EH (cell line): ENCODE results near the gene STRA6.

Experiments
- DNase-seq: peaks from one replicate; pipeline ENCODE4 v3.0.0-alpha.2; 2015; ENCODE audit warnings: low read depth

The STRA6 gene, protein sequence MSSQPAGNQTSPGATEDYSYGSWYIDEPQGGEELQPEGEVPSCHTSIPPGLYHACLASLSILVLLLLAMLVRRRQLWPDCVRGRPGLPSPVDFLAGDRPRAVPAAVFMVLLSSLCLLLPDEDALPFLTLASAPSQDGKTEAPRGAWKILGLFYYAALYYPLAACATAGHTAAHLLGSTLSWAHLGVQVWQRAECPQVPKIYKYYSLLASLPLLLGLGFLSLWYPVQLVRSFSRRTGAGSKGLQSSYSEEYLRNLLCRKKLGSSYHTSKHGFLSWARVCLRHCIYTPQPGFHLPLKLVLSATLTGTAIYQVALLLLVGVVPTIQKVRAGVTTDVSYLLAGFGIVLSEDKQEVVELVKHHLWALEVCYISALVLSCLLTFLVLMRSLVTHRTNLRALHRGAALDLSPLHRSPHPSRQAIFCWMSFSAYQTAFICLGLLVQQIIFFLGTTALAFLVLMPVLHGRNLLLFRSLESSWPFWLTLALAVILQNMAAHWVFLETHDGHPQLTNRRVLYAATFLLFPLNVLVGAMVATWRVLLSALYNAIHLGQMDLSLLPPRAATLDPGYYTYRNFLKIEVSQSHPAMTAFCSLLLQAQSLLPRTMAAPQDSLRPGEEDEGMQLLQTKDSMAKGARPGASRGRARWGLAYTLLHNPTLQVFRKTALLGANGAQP

DNA sequence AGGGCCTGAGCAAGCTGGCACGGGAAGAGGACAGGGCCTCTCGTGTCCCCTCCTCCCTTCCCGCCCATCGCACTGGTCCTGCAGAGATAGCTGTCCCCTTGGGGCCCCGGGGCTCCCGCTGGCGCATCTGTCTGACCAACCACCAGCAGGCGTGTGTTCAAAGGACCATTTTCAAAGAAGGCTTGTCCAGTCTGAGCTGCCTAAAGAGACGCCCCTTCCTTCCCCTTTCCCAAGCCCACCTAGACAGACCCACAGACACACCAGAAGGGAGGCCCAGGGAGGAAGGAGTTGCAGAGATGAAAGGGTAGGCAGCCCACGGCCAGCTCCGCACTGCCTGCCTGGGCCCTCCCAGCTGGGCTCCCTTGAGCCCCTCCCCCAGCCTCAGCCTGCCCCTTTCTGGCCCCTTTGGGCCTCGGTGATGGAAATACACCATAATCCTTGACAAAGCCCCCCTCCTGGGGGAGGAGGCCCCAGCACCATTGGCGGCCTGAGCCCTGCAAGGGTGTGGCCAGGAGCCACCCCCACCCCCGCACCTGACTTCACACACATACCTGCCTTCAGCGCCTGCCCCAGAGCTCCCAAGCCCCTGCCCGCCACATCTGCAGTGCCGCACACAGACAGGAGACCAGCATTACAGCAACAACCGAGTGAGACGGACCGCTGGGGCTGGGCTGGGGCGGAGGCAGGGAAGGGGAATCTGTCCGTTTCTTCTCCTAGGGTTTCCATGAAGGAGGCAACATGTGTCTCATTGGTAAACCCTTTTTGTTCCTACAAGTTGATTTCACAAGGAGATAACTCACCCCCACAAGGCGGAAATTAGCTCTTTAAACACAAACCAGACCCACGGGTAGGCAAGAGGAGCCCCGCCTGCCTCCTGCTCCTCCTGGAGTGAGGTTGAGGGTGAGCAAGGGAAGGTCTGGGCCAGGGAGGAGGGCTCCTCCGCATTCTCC lies at the start of gene STRA6:
TSS of gene STRA6 (minus strand) at position 336 of the 950 bp plus-strand sequence. CDS start 520 bp downstream, outside the sequence.
- peak; percentile 79 for DNase-seq

DNA sequence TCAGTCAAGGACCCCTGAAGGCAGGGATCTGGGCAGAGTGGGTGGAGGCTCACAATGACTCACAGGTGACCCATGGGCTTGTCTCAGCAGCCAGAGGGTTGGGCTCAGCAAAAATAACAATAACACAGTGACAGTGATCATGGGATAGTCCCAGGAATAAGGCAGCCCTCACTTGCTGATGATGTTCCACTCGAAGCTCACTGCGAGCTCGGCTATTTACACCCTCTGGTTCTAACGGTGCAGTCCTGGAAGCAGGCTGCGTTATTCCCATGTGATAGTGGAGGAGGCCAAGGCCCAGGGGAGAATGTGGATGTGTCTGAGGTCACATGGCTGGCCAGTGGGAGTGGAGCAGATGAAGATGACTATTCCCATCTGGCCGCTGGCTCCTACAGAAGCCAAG lies 49.7 kb upstream of the STRA6 start:
- peak; percentile 58 for DNase-seq

DNA sequence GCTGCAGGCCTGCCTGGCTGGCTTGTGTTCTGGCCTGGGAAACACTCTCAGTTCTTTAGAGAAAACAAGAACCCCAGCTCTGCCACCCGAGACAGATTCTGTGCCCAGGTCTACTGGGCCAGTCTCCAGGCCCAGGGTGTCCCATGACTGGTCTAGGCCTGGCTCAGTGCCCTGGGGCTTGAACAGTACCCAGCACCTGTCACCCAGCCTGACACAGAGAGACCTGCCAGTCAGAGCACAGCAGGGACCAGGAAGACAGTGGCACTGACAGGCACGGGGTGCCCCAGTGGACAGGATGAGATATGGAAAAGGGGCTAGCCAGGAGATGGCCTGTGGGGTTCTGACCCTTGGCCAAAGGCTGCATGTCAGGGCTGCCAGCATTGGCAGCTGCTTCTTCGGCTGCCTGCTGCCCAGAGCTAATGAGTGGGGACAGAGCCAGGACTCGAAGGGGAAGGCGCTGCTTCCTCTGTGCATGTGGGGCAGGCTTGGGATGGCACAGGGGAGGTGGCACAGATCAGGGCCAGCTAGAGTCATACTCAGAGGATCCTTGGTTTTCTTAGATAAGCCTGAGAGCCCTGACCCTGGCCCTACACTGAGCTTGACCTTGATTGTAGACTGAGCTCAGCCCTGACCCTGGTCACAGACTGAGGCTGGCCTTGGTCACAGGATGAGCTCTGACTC lies 48.7 kb upstream of the STRA6 start:
- DNase-seq = no peak

DNA sequence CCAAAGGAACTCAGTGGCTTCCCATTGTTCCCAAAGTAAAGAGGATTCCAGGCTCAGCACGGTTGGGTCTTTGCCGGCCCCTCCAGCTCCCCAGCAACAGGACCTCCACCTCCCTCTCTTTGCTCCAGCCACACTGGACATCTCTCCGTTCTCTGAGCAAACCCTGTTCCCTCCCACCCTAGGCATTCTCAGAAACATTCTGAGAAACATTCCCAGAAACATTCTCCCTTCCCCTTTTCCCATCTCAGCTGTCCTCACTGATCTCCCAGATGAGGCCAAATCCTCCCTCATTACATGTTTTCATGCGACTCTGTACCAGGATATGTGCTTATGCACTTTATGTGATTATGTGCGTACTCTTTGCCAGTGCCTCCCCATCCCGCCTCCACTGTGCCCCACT lies 47.7 kb upstream of the STRA6 start:
- no peak for DNase-seq

DNA sequence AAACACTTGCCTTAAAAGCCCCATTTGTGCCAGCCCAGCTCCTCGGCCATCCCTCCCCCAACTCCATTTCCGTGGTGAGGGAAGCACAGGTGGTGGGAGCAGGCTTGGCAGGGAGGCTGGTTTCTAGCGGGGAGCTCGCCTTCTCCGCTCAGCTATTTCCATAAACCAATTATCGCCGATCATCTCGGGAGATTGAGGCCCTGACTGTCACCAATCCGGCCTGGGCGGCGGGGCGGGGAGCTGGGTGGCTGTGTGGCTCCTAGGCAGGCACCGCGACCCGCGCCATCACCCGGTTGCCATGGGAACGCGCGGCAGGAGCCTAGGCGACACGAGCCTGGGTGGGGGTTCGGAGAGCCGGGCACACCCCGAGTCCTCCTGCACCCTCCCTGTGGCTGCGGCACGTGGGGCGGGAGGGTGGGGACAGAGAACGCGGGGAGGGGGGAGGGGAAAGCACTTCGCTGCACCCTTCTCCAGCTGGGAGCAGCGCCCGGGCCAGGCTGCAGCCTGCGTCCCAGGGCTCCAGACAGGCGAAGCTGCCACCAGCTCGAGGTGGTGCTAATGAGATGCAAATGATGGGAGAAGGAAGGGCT lies 42.9 kb upstream of the STRA6 start:
- no peak for DNase-seq

DNA sequence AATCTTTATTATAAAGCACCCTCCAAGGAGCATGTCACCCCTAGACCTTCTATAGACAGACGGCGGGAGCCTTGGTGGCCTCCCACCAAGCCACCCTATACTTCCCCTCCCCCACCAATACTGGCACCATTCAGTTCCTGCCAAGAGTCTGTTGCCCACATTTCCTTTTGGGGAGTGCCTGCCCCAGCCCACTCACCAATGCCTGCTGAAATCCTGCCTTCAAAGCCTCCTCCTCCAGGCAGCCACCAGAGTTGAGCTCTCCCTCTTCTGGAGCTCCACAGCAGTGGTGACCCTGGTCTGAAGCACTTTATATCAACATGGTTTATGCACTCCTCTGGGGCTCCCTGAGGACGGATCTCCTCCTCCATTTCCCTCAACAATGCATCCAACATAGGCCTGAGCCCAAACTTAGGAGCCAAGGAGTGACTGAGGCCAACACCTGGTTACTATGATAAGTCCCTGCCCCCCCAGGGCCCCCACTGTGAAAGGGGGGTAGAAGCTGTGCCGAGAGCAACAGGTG lies 42.3 kb upstream of the STRA6 start:
- DNase-seq = no peak

DNA sequence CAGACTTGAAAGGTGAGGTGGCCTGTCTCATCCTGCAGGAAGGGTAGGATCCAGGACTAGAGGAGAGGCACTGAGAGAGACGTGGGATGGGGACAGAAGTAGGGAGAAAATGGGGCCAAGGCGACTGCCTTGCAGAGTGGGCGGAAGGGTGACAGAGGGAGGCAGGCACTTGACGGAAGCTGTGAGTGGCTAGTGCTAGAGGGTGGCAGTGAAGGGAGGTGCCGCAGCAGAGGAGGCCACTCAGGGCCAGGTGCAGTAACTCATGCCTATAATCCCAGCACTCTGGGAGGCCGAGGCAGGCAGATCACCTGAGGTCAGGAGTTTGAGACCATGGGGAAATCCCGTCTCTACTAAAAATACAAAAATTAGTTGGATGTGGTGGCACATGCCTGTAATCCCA lies 40.8 kb upstream of the STRA6 start:
- DNase-seq = no peak

DNA sequence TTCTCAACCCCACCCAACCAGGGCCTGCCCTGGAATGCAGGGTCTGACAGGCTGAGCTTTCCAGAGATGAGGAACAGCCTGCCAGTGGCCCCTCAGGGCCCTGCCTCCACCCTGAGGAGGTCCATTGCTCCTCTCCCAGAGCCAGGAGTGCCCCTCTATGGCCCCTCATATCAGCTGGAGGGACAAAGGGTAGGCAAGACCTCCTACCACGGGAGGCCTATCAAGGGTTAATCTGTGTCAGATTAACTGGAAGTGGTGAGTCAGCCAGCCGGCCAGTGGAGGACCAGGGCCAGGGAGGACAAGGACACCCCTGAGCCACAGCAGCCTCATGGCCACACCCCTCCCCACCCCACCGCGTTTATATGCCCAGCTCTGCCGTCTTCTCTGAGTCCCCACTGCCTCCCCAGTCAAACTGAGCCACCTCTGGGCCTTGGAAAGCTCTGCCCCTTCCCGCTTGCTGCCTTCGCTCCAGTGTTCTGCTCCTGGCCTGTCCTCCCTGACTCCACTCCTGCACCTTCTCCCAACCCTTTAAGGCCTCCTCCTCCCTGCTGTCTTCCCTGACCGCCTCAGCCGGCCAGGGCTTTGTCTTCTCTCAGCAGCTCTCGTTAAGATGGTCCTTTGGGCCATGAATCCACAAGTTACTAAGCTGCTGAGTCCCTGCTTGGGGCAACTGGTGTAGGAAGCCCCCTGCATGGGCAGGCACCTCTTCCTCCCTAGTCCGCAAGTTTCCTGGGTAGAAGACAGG lies 40.0 kb upstream of the STRA6 start:
- peak; percentile 74 for DNase-seq

DNA sequence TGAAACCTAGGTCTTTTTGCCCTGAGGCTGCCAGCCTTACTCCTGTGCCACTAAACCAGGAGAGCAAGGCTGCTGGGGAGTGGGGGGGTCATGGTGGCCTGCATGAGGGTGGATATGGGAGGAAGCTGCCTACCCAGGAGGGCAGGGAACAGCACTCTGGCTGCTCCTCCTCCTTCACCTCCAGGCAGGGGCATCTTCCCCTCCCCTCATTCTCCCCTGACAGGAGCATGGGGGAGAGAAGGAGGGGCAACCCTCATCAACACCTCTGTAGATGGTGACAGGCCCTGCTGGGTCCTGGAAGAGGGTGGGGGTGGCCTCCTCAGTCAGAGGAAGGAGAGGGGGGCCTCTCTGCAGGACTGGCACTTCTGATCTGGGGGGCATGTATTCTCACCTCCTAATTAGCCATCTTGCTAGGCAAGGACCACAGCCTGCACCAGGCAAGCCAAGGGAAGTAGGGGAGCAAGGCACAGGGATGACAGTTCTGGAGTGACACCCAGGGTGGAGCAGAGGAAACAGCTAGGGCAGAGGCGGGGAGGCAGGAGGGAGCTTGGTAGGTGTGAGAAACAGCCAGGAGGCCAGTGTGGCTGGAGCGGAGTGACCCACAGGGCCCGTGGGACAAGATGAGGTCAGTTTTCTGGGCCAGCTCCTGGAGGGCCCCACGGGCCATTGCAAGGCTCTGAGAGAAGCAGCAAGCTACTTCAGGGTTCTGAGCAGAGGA lies 38.5 kb upstream of the STRA6 start:
- DNase-seq = no peak

DNA sequence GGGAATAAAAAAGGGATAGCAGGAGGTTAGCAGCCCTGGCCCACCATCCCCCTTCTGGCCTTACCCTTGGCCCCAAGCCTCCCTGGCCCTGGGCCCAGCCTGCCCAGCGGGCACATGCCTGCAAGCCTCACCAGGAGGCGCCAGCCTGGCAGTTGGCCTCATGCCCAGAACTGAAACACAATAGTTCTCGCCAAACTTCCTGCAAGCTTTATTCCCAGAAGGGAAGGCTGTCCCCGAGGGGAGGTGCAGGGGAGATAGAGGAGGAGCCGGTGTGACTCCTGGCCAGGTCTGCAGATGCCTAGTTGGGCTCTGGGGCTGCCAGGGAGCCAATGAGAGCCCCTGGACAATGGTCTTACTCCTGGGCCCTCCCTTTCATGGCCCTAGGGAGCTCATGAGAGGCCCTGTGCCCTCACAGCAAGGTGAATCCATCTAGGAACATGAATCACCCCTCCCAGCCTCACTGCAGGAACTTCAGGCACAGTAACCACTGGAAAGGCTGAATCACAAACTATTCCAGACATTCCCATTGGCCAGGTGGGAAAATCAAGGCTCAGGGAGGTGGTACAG lies 37.5 kb upstream of the STRA6 start:
- peak; percentile 82 for DNase-seq

DNA sequence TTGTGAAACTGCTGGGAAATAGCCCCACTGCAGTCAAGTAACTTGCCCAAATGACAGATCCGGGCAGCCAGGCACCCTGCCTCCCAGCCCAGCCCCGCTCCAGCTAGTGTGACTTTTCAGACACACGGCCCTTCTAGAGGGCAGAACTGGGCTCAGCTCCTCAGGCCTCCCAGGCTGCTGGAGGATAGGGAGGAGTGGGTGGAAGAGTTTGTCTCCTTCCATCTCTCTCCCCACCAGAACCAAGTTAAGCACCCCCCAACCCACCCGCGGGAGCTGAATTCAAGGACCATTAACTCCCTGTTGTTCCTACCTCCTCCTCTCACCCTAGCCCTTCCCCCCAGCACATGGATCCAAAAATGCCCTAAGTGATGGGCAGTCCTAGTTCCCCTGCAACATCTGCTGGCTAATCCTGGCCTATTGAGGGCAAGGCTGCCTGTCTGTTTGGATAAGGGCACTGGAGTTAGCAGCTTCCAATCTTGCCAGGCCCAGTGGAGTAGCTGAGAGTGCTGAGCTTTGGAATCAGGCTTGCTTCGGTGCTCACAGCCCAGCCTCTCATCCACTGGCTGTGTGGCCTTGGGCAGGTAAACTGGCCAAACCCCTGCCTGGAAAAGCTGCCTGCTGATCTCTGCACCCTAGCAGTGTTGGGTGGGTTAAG lies 36.6 kb upstream of the STRA6 start:
- no peak for DNase-seq

DNA sequence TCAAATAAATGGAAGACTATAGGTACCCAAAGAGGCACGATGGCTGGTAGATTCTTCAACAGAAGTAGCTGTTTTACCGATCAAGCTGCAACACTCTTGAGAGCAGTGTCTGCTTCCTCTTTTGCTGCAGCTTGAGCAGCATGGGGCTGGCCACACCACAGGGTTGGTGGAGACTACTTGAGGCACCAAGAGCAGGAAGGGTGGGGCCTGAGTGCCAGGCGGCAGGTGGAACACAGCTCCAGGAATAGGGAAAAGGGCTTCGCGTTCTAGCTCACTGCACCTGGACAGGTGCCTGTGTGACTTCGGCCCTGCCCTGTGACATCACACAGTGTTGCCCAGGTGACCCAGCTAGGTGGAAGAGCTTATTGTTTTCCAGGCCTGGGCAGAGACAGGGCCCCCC lies 33.4 kb upstream of the STRA6 start, which contains the start of gene CCDC33:
TSS of gene CCDC33 (plus strand) at position 365 of the 400 bp plus-strand sequence. CDS start 394 bp downstream, outside the sequence.
- no peak for DNase-seq

DNA sequence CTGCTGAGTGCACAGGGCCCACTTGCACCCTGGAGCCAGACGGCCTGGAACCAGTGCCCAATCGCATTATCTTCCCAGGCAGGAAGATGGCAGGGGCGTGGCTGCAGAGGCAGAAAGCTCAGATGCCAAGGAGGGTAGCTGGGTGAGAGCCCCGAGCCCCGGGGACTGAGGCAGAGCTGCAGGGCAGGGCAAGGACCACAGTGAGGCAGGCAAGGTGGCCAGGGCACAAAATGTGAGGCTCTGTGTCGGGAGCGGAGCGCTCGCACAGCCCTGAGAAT lies 31.9 kb upstream of the STRA6 start:
- DNase-seq = no peak

DNA sequence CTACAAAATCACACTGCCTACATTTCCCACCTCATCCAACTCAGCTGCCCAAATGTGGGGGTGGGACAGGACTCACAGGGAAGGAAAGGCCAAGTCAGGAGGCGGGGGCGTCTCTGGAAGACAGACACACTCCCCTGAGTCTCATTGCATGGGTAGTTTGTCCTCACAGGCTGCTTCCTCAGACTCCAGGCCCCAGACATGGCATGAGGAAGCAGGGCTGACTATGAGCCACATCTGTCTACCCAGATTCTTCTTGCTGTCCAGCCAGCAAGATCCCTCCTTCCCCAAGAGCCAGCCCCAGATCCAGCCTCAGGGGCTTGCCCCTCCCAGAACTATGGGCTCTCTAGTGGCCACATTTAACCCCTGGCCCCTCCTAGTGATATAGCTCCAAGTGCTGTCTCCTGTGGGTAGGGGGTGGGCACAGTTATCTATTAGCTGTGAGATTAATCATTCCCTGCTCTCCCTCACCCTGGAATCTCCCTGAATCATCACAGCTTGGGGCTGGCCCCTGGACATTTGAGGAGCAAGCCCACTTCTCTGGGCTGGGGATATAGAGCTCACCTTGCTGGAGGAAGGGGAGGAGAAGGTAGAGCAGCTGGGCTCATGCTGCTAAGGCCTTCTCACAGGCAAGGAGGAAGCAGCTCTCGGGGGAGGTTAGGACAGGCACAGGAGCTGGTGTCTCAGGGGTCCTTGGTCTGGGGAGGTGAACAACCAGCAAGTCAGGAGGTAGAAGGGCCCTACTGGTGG lies 31.4 kb upstream of the STRA6 start:
- DNase-seq = no peak

DNA sequence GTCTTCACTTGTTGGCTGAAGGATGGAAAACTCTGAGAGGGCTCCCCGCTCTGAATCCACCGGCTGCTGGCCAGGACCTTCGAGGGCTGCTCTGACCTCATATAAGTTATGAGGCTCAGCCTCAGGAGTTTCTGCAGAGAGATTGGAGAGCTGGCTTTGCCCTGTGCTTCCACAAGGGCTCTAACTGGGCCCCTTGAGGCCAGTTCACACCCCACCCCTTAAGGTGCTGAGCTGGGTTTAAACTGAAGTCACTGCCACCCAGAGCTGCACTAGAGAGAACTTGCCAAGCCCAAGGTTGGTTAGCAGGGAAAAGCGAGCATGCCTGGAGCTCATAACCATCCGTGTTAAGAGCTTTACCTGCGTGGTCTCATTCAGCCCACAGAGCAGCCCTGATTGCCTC lies 30.8 kb upstream of the STRA6 start:
- DNase-seq = no peak

DNA sequence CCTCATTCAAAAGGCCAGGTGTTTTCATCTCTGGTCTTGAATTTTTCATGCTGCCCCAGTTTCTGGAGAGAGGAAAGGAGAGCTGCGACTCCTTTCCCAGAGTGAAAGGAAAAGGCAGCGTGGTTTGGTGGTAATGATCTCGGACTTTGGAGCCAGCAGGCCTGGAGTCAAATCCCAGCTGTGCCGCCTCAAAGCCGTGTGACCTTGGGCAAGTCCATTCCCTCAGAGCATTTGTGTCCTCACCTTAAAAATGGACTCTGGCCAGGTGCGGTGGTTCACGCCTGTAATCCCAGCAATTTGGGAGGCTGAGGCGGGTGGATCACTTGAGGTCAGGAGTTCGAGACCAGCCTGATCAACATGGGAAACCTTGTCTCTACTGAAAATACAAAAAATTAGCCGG lies 28.9 kb upstream of the STRA6 start:
- no peak for DNase-seq

DNA sequence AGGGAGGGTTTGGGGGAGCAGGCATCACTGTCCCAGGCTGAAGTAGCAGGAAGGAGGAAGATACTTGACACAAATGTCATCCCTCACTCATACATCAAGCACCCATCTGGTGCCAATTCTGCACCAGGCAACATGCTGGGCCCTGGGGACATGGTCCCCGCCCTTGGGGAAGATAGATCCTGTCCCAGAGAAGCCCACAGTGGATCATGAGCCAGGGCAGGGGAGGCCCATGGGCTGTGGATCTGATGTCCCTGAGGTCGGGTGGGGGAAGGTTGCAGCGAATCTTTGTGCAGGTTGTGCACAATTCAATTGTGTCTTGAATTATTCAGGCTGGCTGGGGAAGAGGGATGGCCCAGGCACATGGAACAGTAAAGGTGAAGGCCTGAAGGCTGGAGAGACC lies 27.1 kb upstream of the STRA6 start:
- DNase-seq = no peak

DNA sequence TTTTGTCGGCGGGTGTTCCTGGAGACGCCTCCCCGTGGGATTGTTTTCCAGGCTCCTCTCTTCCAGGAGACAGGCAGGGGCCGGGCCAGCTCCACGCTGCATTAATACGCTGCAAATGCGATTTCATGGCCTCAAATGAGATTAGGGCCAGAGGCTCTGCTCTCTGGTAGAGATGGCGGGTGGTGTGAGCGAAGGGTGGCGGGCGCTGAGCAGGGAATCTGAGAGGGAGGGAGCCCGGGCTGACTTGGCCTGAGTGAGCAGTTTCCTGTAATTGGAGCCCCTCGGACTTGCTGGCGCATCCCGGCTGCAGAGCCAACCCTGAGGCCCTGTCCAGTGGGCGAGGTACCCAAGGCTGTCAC lies 26.1 kb upstream of the STRA6 start:
- no peak for DNase-seq
